GM18507 (cell line): ENCODE results near the gene HPX.

Experiments
- DNase-seq: peaks from one replicate; pipeline ENCODE4 v3.0.0; 2011; ENCODE audit warnings: low read depth; ENCODE audit not compliant: insufficient read length; ENCODE audit errors: extremely low spot score
- FAIRE-seq: peaks from 2 replicates; lab custom pipeline; 2011; peaks lifted over from hg19 to GRCh38; lab: Jason Lieb, UNC

The HPX gene

GRCh38 chr11:6419009-6419631 lies 21.7 kb downstream of the HPX start, which contains the start of gene APBB1:
APBB1 (minus strand) TSS chr11:6419094; CDS start chr11:6411347, 7,747 bp downstream.
- FAIRE-seq = no peak

DNA sequence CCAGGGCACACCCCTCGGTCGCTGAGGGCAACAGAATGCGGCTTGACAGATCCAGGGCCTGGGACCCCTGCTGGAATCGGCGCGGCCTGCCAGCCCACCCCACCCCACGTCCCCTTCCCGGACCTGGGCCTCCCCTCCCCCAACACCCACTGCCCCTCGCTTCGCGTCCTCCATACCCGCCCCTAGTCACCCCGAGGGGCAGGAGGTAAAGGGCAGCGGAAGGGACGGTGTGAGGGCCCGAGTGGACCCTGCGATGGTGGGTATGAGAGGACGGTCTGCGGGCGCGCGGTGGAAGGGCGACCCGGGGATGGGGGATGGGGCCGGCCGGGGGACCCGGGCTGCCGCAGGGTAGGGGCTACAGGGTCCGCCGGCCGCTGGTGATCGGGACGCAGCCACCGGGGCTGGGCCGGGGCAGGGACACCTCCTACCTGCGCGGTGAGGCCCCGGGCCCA lies 22.2 kb downstream of the HPX start:
- FAIRE-seq = no peak
- DNase-seq = no peak

More at GRCh38 chr11:6419009-6419631, 21.7 kb downstream of the HPX start, which contains the start of gene APBB1:
- DNase-seq = no peak

DNA sequence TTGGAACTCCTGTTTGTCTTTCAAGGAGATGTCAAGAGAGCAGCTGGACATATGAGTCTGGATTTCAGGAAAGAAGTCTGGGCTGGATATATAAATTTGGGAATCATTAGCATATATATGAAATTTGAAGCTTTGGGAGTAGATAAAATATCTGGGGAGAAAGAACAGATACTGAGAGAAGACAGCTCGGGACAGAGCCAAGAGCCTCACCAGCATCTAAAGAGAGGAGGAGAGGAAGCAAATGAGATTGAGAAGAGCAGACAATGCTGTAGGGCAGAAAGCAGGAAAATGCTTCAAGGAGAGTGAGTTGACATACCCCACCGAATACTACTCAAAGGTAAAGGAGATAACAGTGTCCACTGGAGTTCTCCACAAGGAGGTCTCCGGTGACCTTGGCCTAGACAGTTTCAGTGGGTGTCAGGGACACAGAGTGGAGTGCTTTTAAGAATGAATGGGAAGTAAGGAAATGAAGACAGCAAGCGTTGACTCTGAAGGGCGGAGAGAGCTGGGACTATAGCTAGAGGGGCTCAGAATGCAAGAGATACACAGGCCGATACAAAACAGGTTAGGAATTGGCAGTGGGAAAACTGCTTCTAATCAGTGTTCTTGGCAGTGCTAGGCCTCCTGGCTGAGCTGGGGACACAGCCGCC lies 22.8 kb downstream of the HPX start:
- FAIRE-seq (no peak), DNase-seq (no peak)

DNA sequence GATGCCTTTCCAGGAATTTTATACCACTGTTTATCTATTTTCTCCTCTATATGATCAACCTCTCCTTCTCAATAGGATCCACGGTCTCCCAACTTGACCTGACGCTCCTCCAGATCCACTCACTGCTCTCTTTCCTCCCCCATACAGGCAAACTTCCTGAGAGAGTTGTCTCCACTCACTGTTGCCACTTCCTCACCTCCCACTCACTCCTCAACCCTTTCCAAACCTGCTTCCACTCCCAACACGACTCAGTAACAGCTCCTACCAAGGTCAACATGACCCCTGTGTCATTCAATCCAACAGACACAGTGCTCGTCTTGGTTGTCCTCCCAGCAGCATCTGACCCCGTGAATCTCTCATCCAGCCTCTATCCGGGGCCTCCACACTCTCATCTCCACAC lies 25.0 kb downstream of the HPX start:
- DNase-seq (no peak), FAIRE-seq (no peak)

- FAIRE-seq (no peak), DNase-seq (no peak)
Observed at GRCh38 chr11:6414874-6415328, 25.9 kb downstream of the HPX start.

DNA sequence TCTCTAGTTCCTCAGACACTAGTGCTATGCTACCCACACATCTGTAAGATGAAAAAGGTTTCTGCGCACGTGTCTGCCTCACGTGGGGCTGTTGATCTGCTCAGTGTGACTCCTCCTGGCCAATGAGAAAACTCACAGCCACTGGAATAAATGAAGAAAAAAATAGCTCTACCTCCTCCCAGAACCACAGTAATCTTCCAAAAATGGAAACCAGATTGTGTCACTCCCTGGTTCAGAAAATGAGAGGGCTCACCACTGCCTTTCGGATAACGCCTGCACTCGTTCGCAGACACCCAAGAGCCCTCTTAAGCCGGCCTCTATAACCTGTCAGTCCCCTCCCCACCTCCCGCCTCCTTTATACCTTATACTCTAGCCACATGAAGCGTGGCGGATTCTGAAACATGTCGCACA lies 27.0 kb downstream of the HPX start:
- no peak for FAIRE-seq
- no peak for DNase-seq

DNA sequence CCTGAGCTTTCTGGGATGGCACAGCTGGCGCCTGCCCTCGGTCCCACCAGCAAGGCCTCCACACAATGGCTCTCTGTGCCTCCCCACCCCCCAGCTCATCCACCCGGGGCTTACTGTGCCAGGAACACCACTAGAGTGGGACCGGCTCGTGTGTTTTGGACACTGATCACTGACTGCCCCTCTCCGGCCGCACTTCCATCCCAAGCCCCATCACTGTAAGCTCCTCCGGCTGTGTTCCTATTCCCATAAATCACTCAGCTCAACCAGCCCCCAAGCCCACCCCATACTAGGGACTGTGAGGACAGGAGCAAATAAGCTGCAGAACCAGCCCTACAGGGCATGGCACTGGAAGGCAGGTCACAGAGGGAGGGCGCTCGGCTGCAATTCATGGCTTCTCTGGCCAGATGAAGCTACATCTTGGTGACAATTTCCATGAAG lies 29.2 kb downstream of the HPX start:
- FAIRE-seq (no peak), DNase-seq (no peak)

DNA sequence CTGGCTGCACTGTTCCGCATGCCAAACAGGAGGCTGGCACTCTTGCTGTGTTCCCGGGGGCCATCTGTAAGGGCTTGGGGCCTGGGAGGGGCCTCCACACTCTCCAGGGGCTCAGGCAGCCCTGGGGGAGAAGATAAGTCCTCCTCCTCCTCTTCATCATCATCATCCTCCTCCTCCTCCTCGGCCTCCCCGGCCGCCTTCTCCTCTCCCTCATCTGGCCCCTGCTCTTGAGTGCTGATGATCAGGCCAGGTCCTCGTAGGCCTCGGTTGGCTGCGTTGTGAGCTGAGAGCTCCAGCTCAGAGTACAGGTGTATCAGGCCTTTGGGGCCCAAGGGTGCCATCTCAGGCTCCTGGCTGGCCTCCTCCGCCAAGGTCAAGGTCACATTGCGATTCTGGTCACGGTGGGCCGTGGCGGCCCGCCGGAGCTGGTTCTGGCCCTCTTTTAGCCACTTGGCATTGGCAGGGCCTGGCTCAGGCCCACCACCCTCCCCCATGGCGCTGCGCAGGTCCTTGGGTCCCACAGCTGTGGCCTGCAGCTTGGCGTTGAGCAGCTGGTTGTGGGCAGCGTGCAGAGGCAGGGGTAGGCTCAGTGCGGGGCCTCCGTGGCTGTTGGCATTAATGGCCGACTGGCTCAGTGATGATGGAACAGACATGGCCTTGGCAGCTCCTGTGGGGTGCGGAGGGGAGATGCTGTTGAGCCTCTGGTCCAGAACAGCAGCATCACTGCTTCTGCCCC lies 29.9 kb downstream of the HPX start:
- FAIRE-seq (no peak), DNase-seq (no peak)

DNA sequence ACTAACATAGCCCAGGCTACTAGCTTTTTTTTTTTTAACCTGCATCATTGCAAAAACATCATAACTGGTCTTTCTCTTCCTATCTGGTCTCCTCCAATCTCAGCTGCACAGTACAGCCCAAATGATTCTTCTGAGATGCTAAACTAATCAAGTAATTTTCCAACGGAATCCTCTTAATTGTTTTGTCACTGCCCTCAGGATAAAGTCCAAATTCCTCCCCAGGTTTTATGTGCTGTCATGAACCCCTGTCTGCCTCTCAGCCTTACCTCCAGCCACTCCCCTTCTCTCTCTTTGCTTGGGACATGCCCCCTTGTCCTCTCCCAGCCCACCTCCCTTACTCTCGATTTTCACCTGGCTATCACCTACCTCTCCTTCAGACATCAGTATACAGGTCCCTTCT lies 34.4 kb downstream of the HPX start:
- no peak for DNase-seq
- FAIRE-seq = no peak

- FAIRE-seq = no peak
- DNase-seq = no peak
Observed at GRCh38 chr11:6405846-6406245, 34.9 kb downstream of the HPX start.

DNA sequence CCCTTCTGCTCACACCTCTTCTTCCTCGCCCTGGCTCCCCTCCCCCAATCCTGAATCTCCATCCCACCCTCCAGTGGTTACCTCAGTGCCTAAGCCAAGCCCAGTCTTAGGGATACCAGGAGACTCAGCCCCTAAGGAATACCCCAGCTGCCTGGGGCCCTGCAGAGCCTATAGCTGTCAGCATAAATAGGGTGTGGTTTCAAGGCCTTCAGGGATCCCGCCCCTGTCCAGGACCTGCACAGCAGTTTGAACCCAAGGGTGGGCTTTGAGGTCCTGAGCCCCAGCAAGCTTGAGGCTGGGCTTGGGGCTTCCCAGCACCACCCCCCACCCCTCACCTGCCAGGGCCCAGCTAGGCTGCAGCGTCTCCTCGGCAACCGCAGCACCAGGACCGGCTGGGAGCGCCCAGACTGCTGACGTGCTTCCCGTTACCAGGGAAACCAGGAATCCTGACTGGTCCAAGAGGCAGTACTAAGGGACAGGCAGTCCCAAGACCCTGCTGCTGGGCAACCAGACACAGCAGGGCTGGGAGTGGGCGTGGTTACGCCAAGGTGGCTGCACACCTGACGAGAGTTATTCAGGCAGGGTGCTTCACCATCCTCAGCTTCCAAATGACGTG lies 35.6 kb downstream of the HPX start:
- FAIRE-seq (no peak), DNase-seq (no peak)

GRCh38 chr11:6404342-6405051 lies 36.3 kb downstream of the HPX start:
- FAIRE-seq = no peak
- DNase-seq = no peak

- DNase-seq (no peak), FAIRE-seq (no peak)
Observed at GRCh38 chr11:6403539-6403938, 37.2 kb downstream of the HPX start.

- DNase-seq = peak; percentile 71
- peak; percentile 96 for FAIRE-seq
Observed at GRCh38 chr11:6402561-6402981, 38.2 kb downstream of the HPX start.

- DNase-seq (no peak), FAIRE-seq (no peak)
Observed at GRCh38 chr11:6402061-6402470, 38.7 kb downstream of the HPX start.

GRCh38 chr11:6401464-6401863 lies 39.3 kb downstream of the HPX start:
- FAIRE-seq = no peak
- DNase-seq = no peak

DNA sequence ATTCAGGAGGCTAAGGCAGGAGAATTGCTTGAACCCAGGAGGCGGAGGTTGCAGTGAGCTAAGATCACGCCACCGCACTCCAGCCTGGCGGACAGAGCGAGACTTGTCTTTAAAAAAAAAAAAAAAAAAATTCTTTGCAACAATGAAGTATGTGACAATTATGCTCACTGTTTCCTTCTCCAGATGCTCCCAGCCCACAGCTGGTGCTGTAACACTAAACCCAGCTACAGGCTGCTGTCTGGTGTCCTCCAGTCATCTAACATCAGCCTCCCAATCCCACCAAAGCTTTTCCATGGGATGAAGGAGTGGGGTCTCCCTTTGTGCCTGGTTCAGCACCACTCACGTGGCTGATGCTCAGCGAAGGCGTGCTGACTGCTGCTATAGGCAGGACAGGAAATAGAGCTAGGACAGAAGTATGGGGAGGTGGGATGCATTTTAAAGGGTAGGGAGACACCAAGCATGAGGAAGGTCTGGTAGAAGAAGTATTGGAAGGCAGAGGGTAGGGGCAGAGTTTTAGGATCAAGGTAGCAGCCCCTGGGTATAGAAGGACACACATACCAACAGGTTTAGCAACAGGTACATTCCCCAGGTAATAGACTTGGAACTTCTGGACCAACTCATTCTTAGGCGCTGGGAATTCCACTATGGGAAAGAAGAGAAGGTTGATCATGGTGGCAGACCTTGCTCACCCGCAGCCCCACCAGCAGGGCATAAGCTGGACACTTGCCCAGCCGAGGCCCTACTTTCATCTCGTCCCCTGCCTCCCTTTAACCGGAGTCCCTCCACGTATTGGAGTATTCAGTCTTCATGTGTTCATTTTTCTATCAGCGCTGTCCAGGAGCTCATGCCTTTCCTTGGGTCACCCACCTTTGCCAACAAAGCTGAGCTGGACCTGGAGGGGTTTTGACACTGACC lies 40.1 kb downstream of the HPX start:
- DNase-seq (no peak), FAIRE-seq (no peak)

GRCh38 chr11:6397636-6398035 lies 43.2 kb downstream of the HPX start:
- DNase-seq = no peak
- FAIRE-seq = no peak
